Psoas muscle (tissue), 8 donors: ENCODE measurements around the gene KIRREL3. TPM values are rescaled to one million over a fixed set of nuclear protein-coding genes. Genes with fewer than 3 reads are reported as not detected.
A peak's percentile ranks its signal among the peaks of the same experiment; 100 is the strongest.

Experiments
- ATAC-seq, 4 donors: fragments of 200-7000 bp; cut with Tn5 transposase; one replicate each; pipeline ENCODE4 v1.9.1; 2020; ENCODE audit warnings: moderate library complexity in 3 of 4, mild to moderate bottlenecking in 2 of 4
- DNase-seq, 2 donors: peaks; one replicate each; pipeline ENCODE4 v3.0.0-alpha.2; 2020
- H3K27ac ChIP-seq: fragments of 200-600 bp; one replicate; pipeline ENCODE4 v1.8.0; 2022
- H3K27me3 ChIP-seq, 3 donors: fragments of 200-600 bp in 1 of 3; one replicate each; pipeline versions ENCODE4 v1.6.1 to v1.8.0; 2013 to 2022; ENCODE audit warnings: low read length in 2 of 3, mild to moderate bottlenecking in 2 of 3, moderate library complexity in 1 of 3; ENCODE audit not compliant: insufficient read depth in 3 of 3
- H3K36me3 ChIP-seq, 2 donors: fragments of 200-600 bp in 1 of 2; one replicate each; pipeline versions ENCODE4 v1.6.1 to v1.8.0; 2013 to 2022; ENCODE audit warnings: low read depth in 1 of 2, mild to moderate bottlenecking in 1 of 2, moderate library complexity in 1 of 2; ENCODE audit not compliant: insufficient read depth in 1 of 2
- H3K4me1 ChIP-seq: fragments of 200-600 bp; one replicate; pipeline ENCODE4 v1.8.0; 2022
- H3K4me3 ChIP-seq: fragments of 200-600 bp; one replicate; pipeline ENCODE4 v1.8.0; 2022; ENCODE audit warnings: mild to moderate bottlenecking
- H3K9me3 ChIP-seq: fragments of 200-600 bp; one replicate; pipeline ENCODE4 v1.8.0; 2022
- WGBS, 3 donors: extraction: QIAGEN DNeasy Blood & Tissue Kit; methylation state at CpG; one replicate each; pipeline versions ENCODE4 v1.1.6 to v1.1.7; 2013; 5-methylcytosine and 5-hydroxymethylcytosine counted together
- intact Hi-C, 2 donors: fragments of 100-400 bp; cut with DNase I; formaldehyde crosslinking; loops; one replicate each; pipeline versions ENCODE4 v1.11.0 to v1.14.2; 2022
- polyA plus RNA-seq, 3 donors: library from polyadenylated mRNA; stranded (reverse); fragments of 200-250 nt; gene quantifications; one replicate each; pipeline ENCODE4 v1.2.3, GENCODE V29; 2013
- total RNA-seq, 4 donors: library from RNA; stranded (reverse); fragmentation: NEBNext Ultra II Directional in 2 of 4; extraction: Animal tissue kit (Norgen Biotek cat#: 25700) in 2 of 4; gene quantifications; one replicate each; pipeline versions ENCODE4 v1.2.1 to v1.2.4, GENCODE V29; 2021 to 2023
- TF ChIP-seq, protein P1 (sequence below): fragments of 200-600 bp; IDR thresholded peaks from one replicate; pipeline ENCODE4 v1.8.0; 2022; ENCODE audit warnings: antibody characterized with exemption
- donor health status: healthy with polysubstance abuse.
- donor health status: DM: no; HTN: no; CAD: no; lungs with moderate emphysema.
- donor health status: Bipolar disorder and iron deficiency.
- donor health status: healthy.
- donor health status: DM: yes; HTN: yes; CAD: no.
- donor health status: DM: no; HTN: no; CAD: no.
- donor health status: DM: no; HTN: no; CAD: no.
- donor health status: DM: yes; HTN: yes; CAD: no.

Gene KIRREL3
- total and polyA plus RNA-seq, 7 donors, result 0.04 TPM; not detected in 6

GRCh38 chr11:126476977-126477376 is 523.6 kb downstream of the KIRREL3 start:
- intact Hi-C loops, result no loop called here
- Histone ChIP-seq H3K27ac (no peak overlapping the region), H3K4me3 (no peak overlapping the region), H3K27me3 (no peaks in the 10 kb centered on the region), H3K9me3 (no peaks in the 10 kb centered on the region), H3K36me3 (no peaks in the 10 kb centered on the region), H3K4me1 (no peaks in the 10 kb centered on the region)
- DNase-seq (no peak), ATAC-seq (no peak)
- TF ChIP-seq, protein P1, sequence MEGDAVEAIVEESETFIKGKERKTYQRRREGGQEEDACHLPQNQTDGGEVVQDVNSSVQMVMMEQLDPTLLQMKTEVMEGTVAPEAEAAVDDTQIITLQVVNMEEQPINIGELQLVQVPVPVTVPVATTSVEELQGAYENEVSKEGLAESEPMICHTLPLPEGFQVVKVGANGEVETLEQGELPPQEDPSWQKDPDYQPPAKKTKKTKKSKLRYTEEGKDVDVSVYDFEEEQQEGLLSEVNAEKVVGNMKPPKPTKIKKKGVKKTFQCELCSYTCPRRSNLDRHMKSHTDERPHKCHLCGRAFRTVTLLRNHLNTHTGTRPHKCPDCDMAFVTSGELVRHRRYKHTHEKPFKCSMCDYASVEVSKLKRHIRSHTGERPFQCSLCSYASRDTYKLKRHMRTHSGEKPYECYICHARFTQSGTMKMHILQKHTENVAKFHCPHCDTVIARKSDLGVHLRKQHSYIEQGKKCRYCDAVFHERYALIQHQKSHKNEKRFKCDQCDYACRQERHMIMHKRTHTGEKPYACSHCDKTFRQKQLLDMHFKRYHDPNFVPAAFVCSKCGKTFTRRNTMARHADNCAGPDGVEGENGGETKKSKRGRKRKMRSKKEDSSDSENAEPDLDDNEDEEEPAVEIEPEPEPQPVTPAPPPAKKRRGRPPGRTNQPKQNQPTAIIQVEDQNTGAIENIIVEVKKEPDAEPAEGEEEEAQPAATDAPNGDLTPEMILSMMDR, result no peak
- 84 to 88% (median 86%) methylated on average over 9 of the region's 9 CpGs for WGBS, 3 donors

GRCh38 chr11:126476266-126476924 is 524.2 kb downstream of the KIRREL3 start:
- Histone ChIP-seq H3K27me3 (no peaks in the 10 kb centered on the region), H3K36me3 (no peaks in the 10 kb centered on the region), H3K4me3 (no peak overlapping the region), H3K27ac (no peak overlapping the region), H3K9me3 (no peaks in the 10 kb centered on the region), H3K4me1 (no peaks in the 10 kb centered on the region)
- intact Hi-C loops, result no loop called here
- WGBS, 3 donors, result 82 to 90% (median 90%) methylated on average over 15 of the region's 15 CpGs
- no peak for ATAC-seq
- TF ChIP-seq, protein P1, result no peak
- DNase-seq, result no peak

GRCh38 chr11:126475014-126475991 is 525.3 kb downstream of the KIRREL3 start:
- no peak for DNase-seq

DNA sequence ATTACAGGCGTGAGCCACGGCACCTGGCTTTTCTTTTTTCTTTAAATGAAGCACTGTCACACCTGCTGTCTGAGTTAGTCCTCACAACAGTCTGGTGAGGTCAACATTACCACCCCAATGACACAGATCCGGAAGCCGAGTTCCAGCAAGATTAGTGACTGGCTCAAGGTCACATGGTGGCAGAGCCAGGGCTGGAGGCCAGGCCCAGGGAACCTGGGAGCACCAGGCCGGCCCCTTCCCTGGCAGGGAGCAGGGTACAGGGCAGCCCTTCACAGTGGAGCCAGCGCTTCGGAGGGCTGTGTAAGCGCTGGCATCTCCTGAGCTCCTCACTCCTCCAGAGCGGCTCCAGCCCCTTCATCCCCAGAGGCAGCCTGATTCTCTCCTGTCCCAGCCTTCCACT is 526.4 kb downstream of the KIRREL3 start:
- 58 to 60% (median 60%) methylated on average over 9 of the region's 9 CpGs for WGBS, 3 donors
- H3K36me3 ChIP-seq, result no peaks in the 10 kb centered on the region
- intact Hi-C loops, result no loop called here
- H3K4me3 ChIP-seq, result no peak overlapping the region
- no peak overlapping the region for H3K27ac ChIP-seq
- ATAC-seq (peak in 3 of 4 donors; percentile 21 to 65 (median 33)), DNase-seq (no peak)
- no peaks in the 10 kb centered on the region for H3K4me1 ChIP-seq
- H3K9me3 ChIP-seq, result no peaks in the 10 kb centered on the region
- TF ChIP-seq, protein P1, result no peak
- H3K27me3 ChIP-seq, result no peaks in the 10 kb centered on the region

More at GRCh38 chr11:126475014-126475991, 525.3 kb downstream of the KIRREL3 start:
- intact Hi-C loops, result no loop called here
- Histone ChIP-seq H3K36me3 (no peaks in the 10 kb centered on the region), H3K27me3 (no peaks in the 10 kb centered on the region), H3K27ac (no peak overlapping the region), H3K4me1 (no peaks in the 10 kb centered on the region), H3K9me3 (no peaks in the 10 kb centered on the region), H3K4me3 (no peak overlapping the region)
- TF ChIP-seq, protein P1, result no peak
- 69 to 75% (median 73%) methylated on average over 25 to 26 of the region's 26 CpGs for WGBS, 3 donors
- no peak for ATAC-seq
